Measurements from ENCODE around the gene BCAT1.
"Not testable (repeated sequence)": the region's sequence is repeated elsewhere in the genome, so short reads cannot be mapped to it uniquely, and the experiment has no call there.

Gene BCAT1

GRCh38 chr12:24818351-24818750, 130.6 kb downstream of the BCAT1 start:
- no peak for DNase-seq (ENCODE audit: low read depth in 1 of 2, low spot score in 1 of 2)

GRCh38 chr12:24815114-24815423, 133.8 kb downstream of the BCAT1 start:
- no peak for DNase-seq (ENCODE audit: low read depth in 1 of 2, low spot score in 1 of 2)

GRCh38 chr12:24814379-24815113, 134.4 kb downstream of the BCAT1 start:
- DNase-seq (ENCODE audit: low read depth in 1 of 2, low spot score in 1 of 2) = no peak

GRCh38 chr12:24810378-24810777, 138.5 kb downstream of the BCAT1 start:
- no peak for DNase-seq (ENCODE audit: low read depth in 1 of 2, low spot score in 1 of 2)

- DNase-seq (ENCODE audit: low read depth in 1 of 2, low spot score in 1 of 2) = not testable (repeated sequence)
Observed at GRCh38 chr12:24809306-24809705, 139.6 kb downstream of the BCAT1 start.

- no peak for DNase-seq (ENCODE audit: low read depth in 1 of 2, low spot score in 1 of 2)
Observed at GRCh38 chr12:24808651-24809050, 140.2 kb downstream of the BCAT1 start.

GRCh38 chr12:24806386-24806785, 142.5 kb downstream of the BCAT1 start:
- DNase-seq (ENCODE audit: low read depth in 1 of 2, low spot score in 1 of 2) = no peak

- DNase-seq (ENCODE audit: low read depth in 1 of 2, low spot score in 1 of 2) = no peak
Observed at GRCh38 chr12:24803430-24804245, 145.3 kb downstream of the BCAT1 start.

GRCh38 chr12:24798335-24798734, 150.6 kb downstream of the BCAT1 start:
- no peak for DNase-seq (ENCODE audit: low read depth in 1 of 2, low spot score in 1 of 2)

GRCh38 chr12:24797901-24798300, 151.0 kb downstream of the BCAT1 start:
- no peak for DNase-seq (ENCODE audit: low read depth in 1 of 2, low spot score in 1 of 2)

- DNase-seq (ENCODE audit: low read depth in 1 of 2, low spot score in 1 of 2) = no peak
Observed at GRCh38 chr12:24796876-24797275, 152.0 kb downstream of the BCAT1 start.

GRCh38 chr12:24795699-24796347, 153.1 kb downstream of the BCAT1 start:
- no peak for DNase-seq (ENCODE audit: low read depth in 1 of 2, low spot score in 1 of 2)

- DNase-seq (ENCODE audit: low read depth in 1 of 2, low spot score in 1 of 2) = no peak
Observed at GRCh38 chr12:24791622-24792021, 157.3 kb downstream of the BCAT1 start.

GRCh38 chr12:24788886-24789285, 160.0 kb downstream of the BCAT1 start:
- no peak for DNase-seq (ENCODE audit: low read depth in 1 of 2, low spot score in 1 of 2)

GRCh38 chr12:24780697-24781368, 168.1 kb downstream of the BCAT1 start:
- DNase-seq (ENCODE audit: low read depth in 1 of 2, low spot score in 1 of 2) = no peak

GRCh38 chr12:24778486-24779304, 170.2 kb downstream of the BCAT1 start:
- DNase-seq (ENCODE audit: low read depth in 1 of 2, low spot score in 1 of 2) = no peak

- no peak for DNase-seq (ENCODE audit: low read depth in 1 of 2, low spot score in 1 of 2)
Observed at GRCh38 chr12:24777359-24777758, 171.5 kb downstream of the BCAT1 start.

GRCh38 chr12:24776861-24777260, 172.0 kb downstream of the BCAT1 start:
- no peak for DNase-seq (ENCODE audit: low read depth in 1 of 2, low spot score in 1 of 2)

- DNase-seq (ENCODE audit: low read depth in 1 of 2, low spot score in 1 of 2) = no peak
Observed at GRCh38 chr12:24775073-24775472, 173.8 kb downstream of the BCAT1 start.

GRCh38 chr12:24773996-24774395, 174.9 kb downstream of the BCAT1 start:
- DNase-seq (ENCODE audit: low read depth in 1 of 2, low spot score in 1 of 2) = no peak

GRCh38 chr12:24772813-24773212, 176.1 kb downstream of the BCAT1 start:
- DNase-seq (ENCODE audit: low read depth in 1 of 2, low spot score in 1 of 2) = no peak

Data from activated T-helper 1 cell treated with anti-CD3 and anti-CD28 coated beads, Interleukin-2, amount 50 U/mL, for 16 hours (primary cell).